WTC11 (cell line): ENCODE data around the gene SATB1.

Experiments used
- ARID4B ChIP-seq: sonication (generic); formaldehyde crosslinking; IDR thresholded peaks from 2 replicates; pipeline ENCODE4 v1.8.0; 2023; ENCODE audit warnings: missing genetic modification reagents, mild to moderate bottlenecking, borderline replicate concordance
- ATF2 ChIP-seq: sonication (generic); formaldehyde crosslinking; IDR thresholded peaks from 2 replicates; pipeline ENCODE4 v1.8.1; 2022; ENCODE audit warnings: low read depth, missing genetic modification reagents, borderline replicate concordance
- CTCF ChIP-seq: fragments of 200-600 bp; IDR thresholded peaks from 2 replicates; pipeline ENCODE4 v1.8.0; 2022; ENCODE audit warnings: antibody characterized with exemption
- FOXP1 ChIP-seq: sonication (generic); formaldehyde crosslinking; IDR thresholded peaks from 2 replicates; pipeline ENCODE4 v1.8.0; 2022; ENCODE audit warnings: missing genetic modification reagents, mild to moderate bottlenecking, moderate library complexity, borderline replicate concordance
- IRF1 ChIP-seq: sonication (generic); formaldehyde crosslinking; IDR thresholded peaks from 2 replicates; pipeline ENCODE4 v1.8.0; 2023; ENCODE audit warnings: missing genetic modification reagents
- IRF2 ChIP-seq: sonication (generic); formaldehyde crosslinking; IDR thresholded peaks from 2 replicates; pipeline ENCODE4 v1.8.0; 2022; ENCODE audit warnings: low read depth, missing genetic modification reagents, borderline replicate concordance
- KAT7 ChIP-seq: sonication (generic); formaldehyde crosslinking; IDR thresholded peaks from 2 replicates; pipeline ENCODE4 v1.8.1; 2023; ENCODE audit warnings: missing genetic modification reagents, mild to moderate bottlenecking, borderline replicate concordance
- MLX ChIP-seq: sonication (generic); formaldehyde crosslinking; IDR thresholded peaks from 2 replicates; pipeline ENCODE4 v1.8.1; 2023; ENCODE audit warnings: mild to moderate bottlenecking, missing genetic modification reagents, moderate library complexity
- SP1 ChIP-seq: sonication (generic); formaldehyde crosslinking; conservative IDR thresholded peaks from 2 replicates; pipeline ENCODE4 v1.8.1; 2022; ENCODE audit warnings: missing genetic modification reagents
- ZBTB21 ChIP-seq: sonication (generic); formaldehyde crosslinking; IDR thresholded peaks from 2 replicates; pipeline ENCODE4 v1.8.1; 2023; ENCODE audit warnings: mild to moderate bottlenecking, missing genetic modification reagents, borderline replicate concordance
- ZBTB43 ChIP-seq: sonication (generic); formaldehyde crosslinking; IDR thresholded peaks from 2 replicates; pipeline ENCODE4 v1.8.1; 2023; ENCODE audit warnings: mild to moderate bottlenecking, missing genetic modification reagents

GRCh38 chr3:18415839-18416238 lies 9.3 kb downstream of the SATB1 start:
- no peak for TF ChIP-seq FOXP1
- no peak for TF ChIP-seq IRF1 (CRISPR knock-in tag)
- TF ChIP-seq CTCF, result no peak
- no peak for TF ChIP-seq ATF2
- TF ChIP-seq ARID4B (CRISPR knock-in tag), result no peak
- TF ChIP-seq IRF2, result no peak
- TF ChIP-seq ZBTB21 (CRISPR knock-in tag), result no peak
- no peak for TF ChIP-seq MLX
- TF ChIP-seq SP1 (CRISPR knock-in tag), result no peak
- TF ChIP-seq ZBTB43 (CRISPR knock-in tag), result no peak
- no peak for TF ChIP-seq KAT7 (CRISPR knock-in tag)
